ENCODE results near the gene PITPNC1. TPM values are rescaled to one million over a fixed set of nuclear protein-coding genes. Genes with fewer than 3 reads are reported as not detected.

PITPNC1 gene
- total RNA-seq, 1 donor from 2014 or later = 28.7 TPM

DNA sequence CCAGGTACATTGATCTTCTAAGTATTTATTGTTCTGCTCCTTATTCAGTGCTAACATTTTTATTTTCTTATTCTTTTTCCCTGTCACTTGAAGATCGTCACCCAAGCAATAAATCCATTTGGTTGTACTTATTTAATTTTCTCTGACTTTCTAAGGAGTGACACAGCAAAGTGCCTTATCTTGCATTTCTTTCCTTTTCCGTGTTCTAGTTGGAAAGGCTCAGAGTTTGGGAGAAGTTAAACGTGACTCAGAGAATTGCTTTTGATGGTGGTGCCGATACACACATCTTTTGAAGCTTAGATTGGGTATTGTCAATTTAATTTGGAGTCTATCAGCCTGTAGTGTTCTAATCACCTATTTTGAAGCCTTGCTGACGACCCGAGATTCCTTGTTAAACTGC is 72.0 kb downstream of the PITPNC1 start:
- no peak overlapping the region for H3K4me3 ChIP-seq (ENCODE audit: low read depth, low read length)
- TF ChIP-seq, protein P1, sequence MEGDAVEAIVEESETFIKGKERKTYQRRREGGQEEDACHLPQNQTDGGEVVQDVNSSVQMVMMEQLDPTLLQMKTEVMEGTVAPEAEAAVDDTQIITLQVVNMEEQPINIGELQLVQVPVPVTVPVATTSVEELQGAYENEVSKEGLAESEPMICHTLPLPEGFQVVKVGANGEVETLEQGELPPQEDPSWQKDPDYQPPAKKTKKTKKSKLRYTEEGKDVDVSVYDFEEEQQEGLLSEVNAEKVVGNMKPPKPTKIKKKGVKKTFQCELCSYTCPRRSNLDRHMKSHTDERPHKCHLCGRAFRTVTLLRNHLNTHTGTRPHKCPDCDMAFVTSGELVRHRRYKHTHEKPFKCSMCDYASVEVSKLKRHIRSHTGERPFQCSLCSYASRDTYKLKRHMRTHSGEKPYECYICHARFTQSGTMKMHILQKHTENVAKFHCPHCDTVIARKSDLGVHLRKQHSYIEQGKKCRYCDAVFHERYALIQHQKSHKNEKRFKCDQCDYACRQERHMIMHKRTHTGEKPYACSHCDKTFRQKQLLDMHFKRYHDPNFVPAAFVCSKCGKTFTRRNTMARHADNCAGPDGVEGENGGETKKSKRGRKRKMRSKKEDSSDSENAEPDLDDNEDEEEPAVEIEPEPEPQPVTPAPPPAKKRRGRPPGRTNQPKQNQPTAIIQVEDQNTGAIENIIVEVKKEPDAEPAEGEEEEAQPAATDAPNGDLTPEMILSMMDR (IDR thresholded peaks at IDR 0.05; ENCODE audit: insufficient read depth, low read length, severe bottlenecking) = no peak
- DNase-seq (ENCODE audit: low read depth) = no peak
- H3K27me3 ChIP-seq (ENCODE audit: control insufficient read depth, insufficient read depth, low read length) = no peaks in the 10 kb centered on the region
- no peak for FAIRE-seq
- H3K36me3 ChIP-seq (ENCODE audit: control insufficient read depth, insufficient read depth, low read length) = no peaks in the 10 kb centered on the region

GRCh38 chr17:67449845-67450755 is 73.0 kb downstream of the PITPNC1 start:
- no peak for DNase-seq (ENCODE audit: low read depth)
- FAIRE-seq = no peak
- no peaks in the 10 kb centered on the region for H3K36me3 ChIP-seq (ENCODE audit: control insufficient read depth, insufficient read depth, low read length)
- no peaks in the 10 kb centered on the region for H3K27me3 ChIP-seq (ENCODE audit: control insufficient read depth, insufficient read depth, low read length)
- TF ChIP-seq, protein P1 (IDR thresholded peaks at IDR 0.05; ENCODE audit: insufficient read depth, low read length, severe bottlenecking) = no peak
- H3K4me3 ChIP-seq (ENCODE audit: low read depth, low read length) = no peak overlapping the region

DNA sequence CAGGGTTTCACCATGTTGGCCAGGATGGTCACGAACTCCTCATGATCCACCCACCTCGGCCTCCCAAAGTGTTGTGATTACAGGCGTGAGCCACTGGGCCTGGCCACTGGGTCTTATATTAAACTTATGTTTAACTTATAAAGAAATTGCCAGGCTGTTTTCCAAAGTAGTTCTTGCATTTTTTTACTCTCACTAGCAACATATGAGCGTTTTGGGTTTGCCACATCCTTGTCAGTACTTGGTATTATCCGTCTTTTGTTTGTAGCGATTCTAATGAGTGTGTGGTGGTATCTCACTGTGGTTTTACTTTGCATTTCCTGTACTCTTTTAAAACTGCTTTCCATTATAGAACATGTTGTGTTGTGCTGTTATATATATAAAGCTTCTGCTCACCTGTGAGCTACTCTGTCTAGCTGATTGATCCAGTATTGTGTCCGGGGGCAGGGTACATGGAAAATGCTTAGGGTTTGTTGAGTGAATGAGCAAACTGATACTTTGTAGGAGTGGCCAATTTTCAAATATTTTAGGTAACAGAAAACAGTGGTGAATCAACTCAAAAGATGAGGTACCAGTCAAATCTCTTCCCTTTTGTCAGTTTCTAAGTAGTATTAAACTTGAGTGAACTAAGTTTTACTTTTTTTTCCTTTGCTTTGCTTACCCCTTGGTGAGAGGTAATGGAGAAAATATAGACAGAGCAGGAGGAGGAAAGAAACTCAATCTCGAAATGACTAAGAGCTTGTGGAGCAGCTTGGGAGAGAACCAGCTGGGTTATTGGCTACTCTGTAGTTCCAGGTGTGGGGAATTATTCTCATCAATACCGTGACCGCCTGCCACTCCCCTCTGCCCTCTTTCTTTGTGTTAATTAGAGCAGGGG is 75.8 kb downstream of the PITPNC1 start:
- H3K27me3 ChIP-seq (ENCODE audit: control insufficient read depth, insufficient read depth, low read length) = no peaks in the 10 kb centered on the region
- no peak overlapping the region for H3K4me3 ChIP-seq (ENCODE audit: low read depth, low read length)
- H3K36me3 ChIP-seq (ENCODE audit: control insufficient read depth, insufficient read depth, low read length) = no peaks in the 10 kb centered on the region
- TF ChIP-seq, protein P1 (IDR thresholded peaks at IDR 0.05; ENCODE audit: insufficient read depth, low read length, severe bottlenecking) = no peak
- DNase-seq (ENCODE audit: low read depth) (no peak), FAIRE-seq (no peak)

- Histone ChIP-seq H3K27me3 (ENCODE audit: control insufficient read depth, insufficient read depth, low read length) (no peaks in the 10 kb centered on the region), H3K4me3 (ENCODE audit: low read depth, low read length) (no peak overlapping the region), H3K36me3 (ENCODE audit: control insufficient read depth, insufficient read depth, low read length) (no peaks in the 10 kb centered on the region)
- FAIRE-seq = no peak
- DNase-seq (ENCODE audit: low read depth) = no peak
- TF ChIP-seq, protein P1 (IDR thresholded peaks at IDR 0.05; ENCODE audit: insufficient read depth, low read length, severe bottlenecking) = no peak
These were observed 79.0 kb downstream of the PITPNC1 start for GRCh38 chr17:67456103-67456502.

DNA sequence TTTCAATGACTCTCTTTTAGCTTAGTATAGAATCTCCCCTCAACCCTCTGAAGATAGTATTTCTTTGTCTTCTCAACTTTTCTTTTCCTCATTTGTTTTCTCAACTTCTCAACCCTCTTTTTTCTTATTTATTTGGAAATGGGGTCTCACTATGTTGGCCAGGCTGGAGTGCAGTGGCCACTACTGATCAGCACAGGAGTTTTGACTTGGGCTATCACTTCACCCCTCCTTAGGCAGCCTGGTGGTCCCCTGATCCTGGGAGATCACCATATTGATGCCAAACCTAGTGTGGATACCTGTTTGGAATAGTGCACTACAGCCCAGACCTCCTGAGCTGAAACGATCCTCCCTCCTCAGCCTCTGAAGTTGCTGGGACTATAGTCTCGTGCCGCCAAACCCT is 79.8 kb downstream of the PITPNC1 start:
- Histone ChIP-seq H3K36me3 (ENCODE audit: control insufficient read depth, insufficient read depth, low read length) (no peaks in the 10 kb centered on the region), H3K4me3 (ENCODE audit: low read depth, low read length) (no peak overlapping the region), H3K27me3 (ENCODE audit: control insufficient read depth, insufficient read depth, low read length) (no peaks in the 10 kb centered on the region)
- FAIRE-seq (no peak), DNase-seq (ENCODE audit: low read depth) (no peak)
- TF ChIP-seq, protein P1 (IDR thresholded peaks at IDR 0.05; ENCODE audit: insufficient read depth, low read length, severe bottlenecking) = no peak
